Thoracic aorta (tissue), 2 donors: ENCODE data around the gene E4F1. TPM values are rescaled to one million over a fixed set of nuclear protein-coding genes. Genes with fewer than 3 reads are reported as not detected.

Experiments used
- ATAC-seq: fragments of 150-250 bp; one replicate; pipeline ENCODE4 v1.8.0; 2017; ENCODE audit warnings: low read depth; ENCODE audit not compliant: insufficient number of reproducible peaks, low FRiP score
- DNase-seq: peaks from one replicate; pipeline ENCODE4 v3.0.0-alpha.2; 2020; ENCODE audit warnings: low spot score
- H3K27ac ChIP-seq, 2 donors: fragments of 200-600 bp; sonication (generic); 1 replicate in 1 of 2; 2 replicates in 1 of 2; pipeline ENCODE4 v1.5.1; 2016; ENCODE audit warnings: mild to moderate bottlenecking in 2 of 2, moderate library complexity in 2 of 2
- H3K27me3 ChIP-seq: fragments of 200-600 bp; sonication (generic); replicated peaks from 2 replicates; pipeline ENCODE4 v1.6.0; 2016; ENCODE audit warnings: mild to moderate bottlenecking; ENCODE audit not compliant: insufficient read depth
- H3K36me3 ChIP-seq: fragments of 200-600 bp; sonication (generic); one replicate; pipeline ENCODE4 v1.5.1; 2016
- H3K4me1 ChIP-seq, 2 donors: fragments of 200-600 bp; sonication (generic); 1 replicate in 1 of 2; 2 replicates in 1 of 2; pipeline versions ENCODE4 v1.5.1 to v1.6.0; 2016; ENCODE audit warnings: low read depth in 2 of 2, mild to moderate bottlenecking in 1 of 2; ENCODE audit not compliant: control insufficient read depth in 1 of 2
- H3K4me3 ChIP-seq: fragments of 200-600 bp; sonication (generic); 2 replicates; pipeline ENCODE4 v1.5.1; 2016; ENCODE audit warnings: mild to moderate bottlenecking
- H3K9me3 ChIP-seq: fragments of 200-600 bp; sonication (generic); 2 replicates; pipeline ENCODE4 v1.5.1; 2016
- CTCF ChIP-seq: fragments of 200-600 bp; sonication (generic); IDR thresholded peaks from one replicate; pipeline ENCODE4 v1.5.1; 2019; ENCODE audit warnings: antibody characterized with exemption
- total RNA-seq, 2 donors: library from RNA; depleted of rRNA; stranded (reverse); fragments of >200 nt; gene quantifications; one replicate each; pipeline versions ENCODE4 v1.1.0 to v1.2.3, GENCODE V29; 2016

The E4F1 gene
- total RNA-seq, 2 donors from 2014 or later, result 44.0 to 50.2 TPM

GRCh38 chr16:2232094-2232990 lies 9.0 kb downstream of the E4F1 start:
- Histone ChIP-seq H3K27ac (no peak overlapping the region), H3K27me3 (no peaks in the 10 kb centered on the region), H3K36me3 (peaks cover 67% of the 10 kb centered on the region), H3K4me3 (no peak overlapping the region), H3K9me3 (no peaks in the 10 kb centered on the region), H3K4me1 (peaks cover 10 to 14% of the 10 kb centered on the region in 2 donors)
- ATAC-seq (no peak), DNase-seq (no peak)
- no peak for TF ChIP-seq CTCF

GRCh38 chr16:2233046-2233775 lies 9.8 kb downstream of the E4F1 start:
- H3K4me1 ChIP-seq, result peaks cover 10 to 14% of the 10 kb centered on the region in 2 donors
- H3K27ac ChIP-seq, result no peak overlapping the region
- DNase-seq, result no peak
- no peak for ATAC-seq
- no peak for TF ChIP-seq CTCF
- H3K9me3 ChIP-seq, result no peaks in the 10 kb centered on the region
- H3K36me3 ChIP-seq, result peaks cover 67% of the 10 kb centered on the region
- no peaks in the 10 kb centered on the region for H3K27me3 ChIP-seq
- no peak overlapping the region for H3K4me3 ChIP-seq

- no peak for ATAC-seq
- Histone ChIP-seq H3K27ac (no peak overlapping the region), H3K4me3 (no peak overlapping the region), H3K9me3 (no peaks in the 10 kb centered on the region), H3K4me1 (peaks cover 10 to 14% of the 10 kb centered on the region in 2 donors), H3K27me3 (no peaks in the 10 kb centered on the region), H3K36me3 (peaks cover 62% of the 10 kb centered on the region)
- DNase-seq, result no peak
- no peak for TF ChIP-seq CTCF
Measured at GRCh38 chr16:2233872-2234812, 10.8 kb downstream of the E4F1 start.

- DNase-seq, result no peak
- no peak for ATAC-seq
- H3K27ac ChIP-seq, result no peak overlapping the region
- H3K4me3 ChIP-seq, result no peak overlapping the region
- H3K9me3 ChIP-seq, result no peaks in the 10 kb centered on the region
- H3K27me3 ChIP-seq, result no peaks in the 10 kb centered on the region
- peaks cover 10 to 14% of the 10 kb centered on the region in 2 donors for H3K4me1 ChIP-seq
- peaks cover 55% of the 10 kb centered on the region for H3K36me3 ChIP-seq
- TF ChIP-seq CTCF, result no peak
Measured at GRCh38 chr16:2234813-2235170, 11.4 kb downstream of the E4F1 start.
